Measurements from ENCODE around the gene FADS3.
"Not testable (repeated sequence)": the region's sequence is repeated elsewhere in the genome, so short reads cannot be mapped to it uniquely, and the experiment has no call there.

FADS3 gene

DNA sequence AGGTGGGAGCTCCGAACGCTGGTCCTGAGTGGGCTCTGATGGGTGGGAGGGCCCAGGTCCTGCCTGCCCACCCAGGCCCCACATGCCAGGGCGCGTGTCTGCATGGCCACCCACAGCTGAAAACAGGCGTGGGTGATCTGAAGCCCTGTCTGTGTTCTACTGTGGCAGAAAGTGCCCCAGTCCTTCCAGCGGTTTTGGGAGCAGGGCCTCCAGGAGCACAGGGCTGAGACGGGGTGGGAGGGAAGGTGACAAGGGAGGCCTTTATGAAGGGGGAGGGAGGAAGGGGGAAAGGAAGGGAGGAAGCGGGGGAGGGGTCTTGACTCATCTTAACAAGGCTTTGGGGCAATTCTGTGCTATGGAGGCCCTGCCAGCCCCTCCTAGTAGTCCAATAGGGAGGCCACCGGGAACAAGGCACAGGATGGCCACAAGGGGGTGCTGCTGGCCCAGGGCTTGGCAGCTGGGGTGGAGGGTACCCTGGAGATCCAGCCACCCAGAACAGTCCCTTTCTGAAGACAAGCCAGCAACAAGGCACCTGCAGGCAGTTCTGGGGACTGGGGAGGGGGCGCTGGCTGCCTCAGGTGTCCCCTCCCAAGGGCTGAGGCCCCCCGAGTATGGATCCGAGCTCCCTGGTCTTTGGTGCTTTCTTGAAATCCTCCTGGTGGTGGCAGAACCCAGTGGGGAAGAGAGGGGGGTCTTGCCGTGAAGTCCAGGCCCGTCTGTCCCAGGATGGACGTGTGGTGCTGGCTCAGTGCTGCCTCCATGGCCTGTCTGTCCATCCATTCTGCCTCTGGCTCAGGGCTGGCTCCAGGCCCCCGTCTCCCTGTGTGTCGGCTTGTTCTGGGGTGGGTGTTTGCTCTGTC, 6.3 kb upstream of the FADS3 start:
- DNase-seq, result no peak

DNA sequence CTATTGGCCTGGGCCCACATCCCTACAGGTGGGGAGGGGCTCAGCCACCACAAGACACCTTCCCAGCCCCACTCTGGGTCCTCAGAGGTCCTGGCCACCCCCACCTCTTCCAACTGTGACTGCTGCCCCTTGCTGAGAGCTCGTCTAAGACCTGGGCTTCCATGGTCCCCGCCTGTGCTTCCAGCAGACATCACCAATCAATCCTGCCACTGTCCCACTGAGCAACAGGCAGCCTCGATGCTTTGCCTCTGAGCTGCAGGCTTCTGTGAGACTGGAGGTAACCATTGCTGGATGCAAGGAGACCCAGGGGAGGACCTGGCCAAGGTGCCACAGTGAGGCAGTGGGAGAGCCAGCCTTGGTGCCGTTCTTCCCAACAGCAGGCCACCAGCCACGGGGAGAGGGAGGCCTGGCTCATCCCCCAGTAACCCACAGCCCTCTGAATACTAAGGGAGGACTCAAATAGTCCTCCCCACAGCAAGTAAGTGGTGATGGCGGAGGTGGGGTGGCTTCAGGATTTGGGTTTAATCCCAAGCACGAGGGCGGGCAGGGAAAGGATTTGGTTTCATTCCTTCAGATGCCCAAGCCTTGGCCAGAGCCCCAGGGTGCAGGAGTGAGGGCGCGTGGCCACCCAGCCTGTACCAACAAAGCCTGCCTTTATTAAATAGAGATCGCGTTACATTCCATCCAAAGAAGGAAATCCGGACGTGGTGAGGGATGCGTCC, 5.5 kb upstream of the FADS3 start:
- no peak for DNase-seq

DNA sequence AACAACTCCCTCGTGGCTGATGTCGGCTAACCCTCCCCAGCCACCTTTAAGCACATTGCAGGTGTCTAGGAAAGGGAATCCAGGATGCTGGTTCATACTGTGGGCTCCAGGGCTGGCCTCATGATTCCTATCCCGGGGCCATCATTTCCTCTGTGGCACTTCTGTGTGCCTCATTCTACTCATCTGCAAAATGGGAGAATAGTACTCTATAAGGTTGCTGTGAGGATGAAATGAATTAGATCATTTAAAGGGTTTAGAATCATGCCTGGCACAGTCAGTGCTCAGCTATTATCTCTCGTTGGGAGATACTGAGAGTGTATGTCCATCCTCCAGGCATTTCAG, 4.3 kb upstream of the FADS3 start:
- DNase-seq, result no peak

DNA sequence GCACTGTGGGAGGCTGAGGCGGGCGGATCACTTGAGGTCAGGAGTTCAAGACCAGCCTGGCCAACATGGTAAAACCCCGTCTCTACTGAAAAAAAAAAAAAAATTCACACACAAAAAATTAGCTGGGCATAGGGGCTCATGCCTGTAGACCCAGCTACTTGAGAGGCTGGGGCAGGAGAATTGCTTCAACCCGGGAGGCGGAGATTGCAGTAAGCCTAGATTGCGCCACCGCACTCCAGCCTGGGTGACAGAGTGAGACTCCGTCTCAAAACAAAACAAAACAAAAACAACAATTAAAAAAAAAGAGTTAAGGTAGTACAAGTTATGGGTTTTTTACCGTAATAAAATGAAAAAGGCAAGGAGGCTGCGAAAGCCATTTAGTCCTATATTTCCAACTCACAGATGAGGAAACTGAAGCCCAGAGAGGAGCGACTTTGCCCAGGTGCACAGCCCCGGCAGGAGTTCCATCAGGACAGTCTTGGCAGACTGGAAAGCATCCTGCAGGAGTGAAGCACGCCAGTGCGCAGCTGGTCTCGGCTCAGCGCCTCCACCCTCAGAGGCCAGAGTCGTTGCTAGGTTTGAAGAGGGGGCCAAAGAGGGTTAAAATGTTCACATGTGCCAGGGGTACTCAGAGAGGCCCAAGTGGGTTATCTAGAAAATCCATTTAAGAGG, 3.8 kb upstream of the FADS3 start:
- DNase-seq, result no peak

DNA sequence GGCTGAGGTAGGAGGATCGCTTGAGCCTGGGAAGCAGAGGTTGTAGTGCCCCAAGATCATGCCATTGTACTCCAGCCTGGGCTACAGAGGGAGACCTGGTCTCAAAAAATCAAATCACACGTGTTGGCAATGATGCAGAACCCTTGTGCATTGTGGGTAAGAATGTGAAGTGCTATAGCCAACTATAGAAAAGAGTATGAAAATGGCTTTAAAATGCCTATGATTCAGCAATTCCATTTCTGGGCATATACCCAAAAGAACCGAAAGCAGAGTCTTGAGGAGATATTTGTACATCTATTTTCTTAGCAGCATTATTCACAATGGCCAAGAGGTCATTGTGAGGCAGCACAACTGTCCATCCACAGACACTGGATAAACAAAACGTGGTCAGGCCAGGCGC, 2.6 kb upstream of the FADS3 start:
- DNase-seq, result no peak

GRCh38 chr11:61892085-61892370, 683 bp upstream of the FADS3 start:
- DNase-seq, result no peak

GRCh38 chr11:61890529-61891330, 615 bp downstream of the FADS3 start:
- DNase-seq, result no peak

DNA sequence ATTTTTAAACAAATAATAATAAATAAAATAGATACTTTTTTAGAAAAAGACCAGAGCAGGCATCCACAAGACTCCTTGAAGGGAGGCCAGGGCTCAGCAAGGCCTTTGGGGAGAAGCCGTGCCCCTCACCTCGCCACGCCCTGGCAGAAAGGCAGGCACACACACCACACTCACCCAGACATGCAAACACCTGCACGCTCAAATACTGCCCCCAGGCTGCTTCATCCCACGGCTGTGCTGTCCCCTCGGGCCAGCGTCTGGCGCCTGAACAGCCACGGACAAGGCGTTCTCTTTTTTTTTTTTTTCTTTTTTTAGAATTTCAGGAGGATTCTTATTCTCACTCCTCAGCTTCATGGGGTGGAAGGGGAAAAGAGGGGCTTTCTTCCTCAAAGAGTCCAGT, 1.5 kb downstream of the FADS3 start:
- no peak for DNase-seq

GRCh38 chr11:61888590-61888989, 2.8 kb downstream of the FADS3 start:
- DNase-seq, result no peak

DNA sequence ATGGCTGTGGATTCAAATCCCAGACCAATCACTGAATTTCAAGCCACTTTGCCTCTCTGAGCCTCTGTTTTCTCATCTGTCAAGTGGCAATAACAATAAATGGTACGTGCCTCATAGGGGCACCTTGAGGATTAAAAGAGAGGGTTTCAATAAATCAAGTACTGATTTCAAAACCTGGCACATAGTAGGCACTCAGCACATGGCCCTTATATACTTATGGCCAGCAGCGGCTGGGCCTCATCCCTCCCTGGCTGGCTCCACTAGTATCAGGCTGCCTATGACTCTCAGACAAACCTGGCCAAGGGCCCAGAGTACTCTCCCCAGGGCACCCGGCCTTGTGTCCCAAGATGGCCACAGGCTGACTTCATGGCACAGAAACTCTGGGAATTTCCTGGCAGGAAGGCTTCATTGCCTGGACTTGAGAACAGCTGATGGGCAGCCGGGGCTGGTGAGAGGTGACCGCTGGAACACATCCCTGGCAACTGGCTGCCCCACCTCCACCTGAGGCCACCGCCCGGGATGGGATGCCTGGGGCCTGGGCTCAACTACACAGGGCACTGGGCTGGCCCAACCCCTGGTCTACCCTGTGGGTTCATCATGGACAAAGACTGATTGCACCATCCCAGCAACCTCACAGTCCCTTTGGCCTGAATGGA, 3.4 kb downstream of the FADS3 start:
- DNase-seq, result no peak

GRCh38 chr11:61886643-61887042, 4.7 kb downstream of the FADS3 start:
- no peak for DNase-seq

GRCh38 chr11:61885784-61886580, 5.4 kb downstream of the FADS3 start:
- DNase-seq, result no peak

GRCh38 chr11:61885166-61885778, 6.1 kb downstream of the FADS3 start:
- peak; percentile 77 for DNase-seq

DNA sequence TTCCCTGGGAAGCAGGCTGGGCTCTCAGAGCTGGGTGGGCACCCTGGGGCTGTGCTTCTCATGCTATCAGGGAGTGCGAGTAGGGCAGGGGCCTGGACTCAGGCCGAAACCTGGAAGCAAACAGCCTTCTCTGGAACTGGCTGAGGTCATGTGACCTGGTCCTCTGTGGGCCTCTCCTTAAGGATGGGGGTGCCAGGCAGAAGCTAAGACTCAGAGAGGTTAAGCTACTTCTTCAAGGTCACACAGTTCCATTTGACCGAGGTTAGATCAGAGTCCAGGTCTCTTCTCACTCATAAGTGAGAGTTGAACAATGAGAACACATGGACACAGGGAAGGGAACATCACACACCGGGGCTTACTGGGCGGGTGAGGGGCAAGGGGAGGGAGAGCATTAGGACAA, 7.4 kb downstream of the FADS3 start:
- no peak for DNase-seq

DNA sequence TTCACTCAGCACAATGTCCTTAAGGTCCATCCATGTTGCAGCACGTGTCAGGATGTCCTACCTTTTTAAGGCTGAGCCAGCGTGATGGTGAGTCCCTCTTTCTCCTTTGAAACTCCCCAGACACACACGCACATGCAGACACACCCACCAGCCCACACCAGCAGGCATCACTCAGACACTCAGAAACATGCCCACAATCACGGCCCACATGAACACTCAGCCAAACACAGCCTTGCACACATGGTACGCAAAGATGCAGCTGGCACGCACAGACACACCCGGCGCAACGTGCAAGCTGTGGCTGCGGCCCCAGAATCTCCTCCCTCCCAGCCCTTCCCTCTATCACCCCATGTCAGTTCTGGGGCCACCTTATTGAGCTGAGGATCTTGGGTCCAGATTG, 8.0 kb downstream of the FADS3 start:
- no peak for DNase-seq

DNA sequence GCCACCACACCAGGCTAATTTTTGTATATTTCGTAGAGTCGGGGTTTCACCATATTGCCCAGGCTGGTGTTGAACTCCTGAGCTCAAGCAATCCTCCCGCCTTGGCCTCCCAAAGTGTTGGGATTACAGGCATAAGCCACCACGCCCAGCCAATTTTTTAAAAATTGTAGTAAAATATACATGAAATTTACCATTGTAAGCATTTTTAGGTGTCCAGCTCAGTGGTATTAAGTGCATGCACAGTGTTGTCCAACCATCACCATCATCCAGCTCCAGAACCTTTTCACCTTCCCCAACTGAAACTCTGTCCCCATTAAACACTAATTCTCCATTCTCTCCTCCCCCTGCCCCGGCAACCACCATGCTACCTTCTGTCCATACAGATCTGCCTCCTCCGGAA, 8.5 kb downstream of the FADS3 start:
- no peak for DNase-seq

DNA sequence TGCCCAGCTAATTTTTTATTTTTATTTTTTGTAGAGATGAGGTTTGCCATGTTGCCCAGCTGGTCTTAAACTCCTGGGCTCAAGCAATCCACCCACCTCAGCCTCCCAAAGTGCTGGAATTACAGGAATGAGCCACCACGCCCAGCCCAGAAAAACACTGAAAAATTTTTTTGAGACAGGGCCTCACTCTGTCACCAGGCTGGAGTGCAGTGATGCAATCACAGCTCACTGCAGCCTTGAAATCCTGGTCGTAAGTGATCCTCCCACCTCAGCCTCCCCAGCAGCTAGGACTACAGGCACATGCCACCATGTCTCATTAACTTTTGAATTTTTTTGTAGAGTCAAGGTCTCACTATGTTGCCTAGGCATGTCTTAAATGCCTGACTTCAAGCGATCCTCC, 9.1 kb downstream of the FADS3 start:
- not testable (repeated sequence) for DNase-seq

DNA sequence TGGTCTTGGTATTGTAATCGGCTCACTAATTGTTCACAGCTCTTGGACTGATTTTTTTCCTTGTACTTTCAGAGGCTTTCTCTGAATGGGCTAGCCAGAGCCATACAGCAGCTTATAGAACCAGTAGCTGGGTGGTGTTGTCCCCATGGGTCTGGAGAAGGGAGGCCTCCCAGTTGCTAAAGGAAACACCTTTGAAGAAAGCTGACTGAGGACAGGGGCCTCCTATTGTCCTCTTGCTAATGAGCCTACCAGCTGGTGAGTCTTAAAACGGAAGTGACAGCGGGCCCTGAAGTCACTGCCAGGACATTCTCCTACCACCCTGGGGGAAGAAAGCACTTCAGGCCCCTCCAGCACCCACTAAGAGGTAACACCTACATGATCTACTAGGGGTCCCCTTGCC, 9.9 kb downstream of the FADS3 start:
- DNase-seq, result no peak

- no peak for DNase-seq
These were observed 10.9 kb downstream of the FADS3 start for GRCh38 chr11:61880454-61880853.

- no peak for DNase-seq
These were observed 11.3 kb downstream of the FADS3 start for GRCh38 chr11:61880031-61880430.

- DNase-seq, result no peak
These were observed 12.2 kb downstream of the FADS3 start for GRCh38 chr11:61879152-61879551.

DNA sequence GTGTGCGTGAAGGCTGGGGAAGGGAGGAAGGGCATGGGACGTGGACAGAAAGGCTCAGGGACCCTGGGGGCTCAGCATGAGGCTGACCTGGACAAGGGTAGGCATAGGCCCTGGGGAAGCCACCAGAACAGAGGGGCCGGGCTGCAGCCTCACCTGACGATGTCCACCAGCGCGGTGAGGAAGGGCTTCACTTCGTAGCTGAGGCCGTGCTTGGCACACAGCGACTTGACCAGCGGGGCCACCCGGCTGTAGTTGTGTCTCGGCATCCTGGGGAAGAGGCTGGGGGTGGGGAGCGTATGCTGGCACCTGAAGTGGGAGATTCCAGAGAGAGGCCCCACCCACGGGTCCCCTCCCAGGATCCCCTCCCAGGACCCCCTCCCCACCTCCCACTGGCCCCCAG, 15.6 kb downstream of the FADS3 start:
- no peak for DNase-seq
